ENCODE data around the gene STRIT1.

GRCh38 chr3:155339052-155339451 is 45.6 kb upstream of the STRIT1 start:
- no peak for TF ChIP-seq CTCF (conservative IDR thresholded peaks at IDR 0.05 in 1 of 2, IDR thresholded peaks at IDR 0.05 in 1 of 2; ENCODE audit: extremely low read depth in 1 of 2, insufficient read depth in 1 of 2, low read depth in 1 of 2, low read length in 2 of 2)
- no peak for TF ChIP-seq EZH2 (IDR thresholded peaks at IDR 0.05; ENCODE audit: borderline replicate concordance, low read length)
